Sigmoid colon (tissue), 7 donors: ENCODE results near the gene AMBRA1. TPM values are rescaled to one million over a fixed set of nuclear protein-coding genes. Genes with fewer than 3 reads are reported as not detected.

ENCODE experiments used
- DNase-seq: peaks from one replicate; pipeline ENCODE4 v3.0.0-alpha.2; 2019
- H3K27ac ChIP-seq, 4 donors: fragments of 200-600 bp; sonication (generic); one replicate each; pipeline ENCODE4 v1.5.1; 2016 to 2019; ENCODE audit warnings: mild to moderate bottlenecking in 1 of 4
- H3K27me3 ChIP-seq, 3 donors: fragments of 200-600 bp; sonication (generic); one replicate each; pipeline ENCODE4 v1.5.1; 2019; ENCODE audit warnings: mild to moderate bottlenecking in 1 of 3
- H3K36me3 ChIP-seq, 4 donors: fragments of 200-600 bp; sonication (generic); one replicate each; pipeline ENCODE4 v1.5.1; 2016 to 2019
- H3K4me1 ChIP-seq, 4 donors: fragments of 200-600 bp; sonication (generic); one replicate each; pipeline ENCODE4 v1.5.1; 2017 to 2019
- H3K4me3 ChIP-seq, 4 donors: fragments of 200-600 bp; sonication (generic); one replicate each; pipeline ENCODE4 v1.5.1; 2017 to 2019; ENCODE audit warnings: mild to moderate bottlenecking in 2 of 4, moderate library complexity in 1 of 4
- H3K9me3 ChIP-seq, 4 donors: fragments of 200-600 bp in 3 of 4; sonication (generic) in 3 of 4; one replicate each; pipeline versions ENCODE4 v1.5.1 to v1.6.1; 2013 to 2019
- EP300 ChIP-seq, 4 donors: sonication (generic); formaldehyde crosslinking; IDR thresholded peaks; one replicate each; pipeline ENCODE4 v1.6.1; 2017; ENCODE audit warnings: antibody characterized with exemption in 4 of 4
- POLR2A ChIP-seq, 2 donors: fragments of 450-650 bp; IDR thresholded peaks; one replicate each; pipeline ENCODE4 v1.6.1; 2016; ENCODE audit warnings: antibody characterized with exemption in 2 of 2, mild to moderate bottlenecking in 2 of 2, moderate library complexity in 2 of 2
- POLR2AphosphoS5 ChIP-seq, 4 donors: sonication (generic); formaldehyde crosslinking; IDR thresholded peaks; one replicate each; pipeline ENCODE4 v1.6.1; 2017; ENCODE audit warnings: antibody characterized with exemption in 4 of 4
- WGBS, 2 donors: extraction: QIAGEN DNeasy Blood & Tissue Kit; methylation state at CpG; one replicate each; pipeline ENCODE4 v1.1.7; 2013; 5-methylcytosine and 5-hydroxymethylcytosine counted together
- intact Hi-C: fragments of 100-400 bp; cut with DNase I; formaldehyde crosslinking; loops from one replicate; pipeline ENCODE4 v1.15.1; 2023
- polyA plus RNA-seq, 3 donors: library from polyadenylated mRNA; stranded (reverse); fragments of 200-250 nt; gene quantifications; one replicate each; pipeline ENCODE4 v1.2.3, GENCODE V29; 2013
- total RNA-seq, 4 donors: library from RNA; depleted of rRNA; stranded (reverse); fragments of >200 nt; gene quantifications; one replicate each; pipeline ENCODE4 v1.1.0, GENCODE V29; 2016
- TF ChIP-seq, protein P1 (sequence below), 4 experiments: fragments of 450-650 bp in 3 of 4; fragments of 200-600 bp in 1 of 4; IDR thresholded peaks; one replicate each; pipeline ENCODE4 v1.5.1; 2016 to 2019; ENCODE audit warnings: antibody characterized with exemption in 4 of 4, mild to moderate bottlenecking in 3 of 4, moderate library complexity in 2 of 4
- donor health status: healthy with polysubstance abuse.
- donor health status: Bipolar disorder and iron deficiency.
- donor health status: healthy.

Gene AMBRA1
- total and polyA plus RNA-seq, 7 donors = 8.4 to 33.0 (median 23.9) TPM

DNA sequence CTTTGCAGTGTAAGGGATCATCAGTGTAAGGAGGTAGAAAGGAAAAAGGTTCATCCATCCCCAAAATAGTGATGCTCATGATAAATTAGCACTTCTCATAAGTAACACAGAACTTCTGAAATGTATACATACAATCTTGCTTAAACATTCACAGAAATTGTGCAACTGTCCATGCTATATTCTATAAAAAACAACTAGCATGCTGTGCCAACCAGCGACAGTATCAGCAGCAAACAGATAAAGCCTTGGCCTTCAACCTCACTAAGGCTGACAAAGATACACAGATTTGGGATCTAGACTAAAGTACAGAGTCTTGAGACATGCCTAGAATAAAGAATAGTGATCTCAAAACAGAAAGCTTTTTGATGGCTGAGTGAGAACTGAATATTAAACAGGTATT lies 128.1 kb downstream of the AMBRA1 start:
- WGBS, 2 donors = 46 to 75% methylated on average over 1 of the region's 1 CpG
- no peaks in the 10 kb centered on the region for H3K36me3 ChIP-seq
- TF ChIP-seq POLR2A (IDR thresholded peaks at IDR 0.05) = no peak
- TF ChIP-seq EP300 (IDR thresholded peaks at IDR 0.05) = no peak
- TF ChIP-seq POLR2AphosphoS5 (IDR thresholded peaks at IDR 0.05) = no peak
- TF ChIP-seq, protein P1, sequence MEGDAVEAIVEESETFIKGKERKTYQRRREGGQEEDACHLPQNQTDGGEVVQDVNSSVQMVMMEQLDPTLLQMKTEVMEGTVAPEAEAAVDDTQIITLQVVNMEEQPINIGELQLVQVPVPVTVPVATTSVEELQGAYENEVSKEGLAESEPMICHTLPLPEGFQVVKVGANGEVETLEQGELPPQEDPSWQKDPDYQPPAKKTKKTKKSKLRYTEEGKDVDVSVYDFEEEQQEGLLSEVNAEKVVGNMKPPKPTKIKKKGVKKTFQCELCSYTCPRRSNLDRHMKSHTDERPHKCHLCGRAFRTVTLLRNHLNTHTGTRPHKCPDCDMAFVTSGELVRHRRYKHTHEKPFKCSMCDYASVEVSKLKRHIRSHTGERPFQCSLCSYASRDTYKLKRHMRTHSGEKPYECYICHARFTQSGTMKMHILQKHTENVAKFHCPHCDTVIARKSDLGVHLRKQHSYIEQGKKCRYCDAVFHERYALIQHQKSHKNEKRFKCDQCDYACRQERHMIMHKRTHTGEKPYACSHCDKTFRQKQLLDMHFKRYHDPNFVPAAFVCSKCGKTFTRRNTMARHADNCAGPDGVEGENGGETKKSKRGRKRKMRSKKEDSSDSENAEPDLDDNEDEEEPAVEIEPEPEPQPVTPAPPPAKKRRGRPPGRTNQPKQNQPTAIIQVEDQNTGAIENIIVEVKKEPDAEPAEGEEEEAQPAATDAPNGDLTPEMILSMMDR (IDR thresholded peaks at IDR 0.05) = no peak
- H3K4me1 ChIP-seq = peaks cover 0 to 14% (median 2%) of the 10 kb centered on the region in 4 donors
- intact Hi-C loops = no loop called here
- H3K9me3 ChIP-seq = no peaks in the 10 kb centered on the region
- no peak overlapping the region for H3K27ac ChIP-seq
- no peak for DNase-seq
- no peak overlapping the region for H3K4me3 ChIP-seq
- H3K27me3 ChIP-seq = no peaks in the 10 kb centered on the region

- Histone ChIP-seq H3K9me3 (no peaks in the 10 kb centered on the region), H3K27me3 (no peaks in the 10 kb centered on the region), H3K4me1 (peaks cover 0 to 12% (median 5%) of the 10 kb centered on the region in 4 donors), H3K36me3 (no peaks in the 10 kb centered on the region), H3K4me3 (no peak overlapping the region), H3K27ac (no peak overlapping the region)
- TF ChIP-seq POLR2AphosphoS5 (IDR thresholded peaks at IDR 0.05) (no peak), POLR2A (IDR thresholded peaks at IDR 0.05) (no peak), EP300 (IDR thresholded peaks at IDR 0.05) (no peak)
- TF ChIP-seq, protein P1 (IDR thresholded peaks at IDR 0.05) = no peak
- WGBS, 2 donors = 82 to 93% methylated on average over 5 of the region's 5 CpGs
- DNase-seq = no peak
- intact Hi-C loops = no loop called here
Observed at GRCh38 chr11:46463701-46464421, 130.0 kb downstream of the AMBRA1 start.

GRCh38 chr11:46461461-46461927 lies 132.3 kb downstream of the AMBRA1 start:
- no peak for TF ChIP-seq POLR2A (IDR thresholded peaks at IDR 0.05)
- TF ChIP-seq POLR2AphosphoS5 (IDR thresholded peaks at IDR 0.05) = no peak
- TF ChIP-seq EP300 (IDR thresholded peaks at IDR 0.05) = no peak
- TF ChIP-seq, protein P1 (IDR thresholded peaks at IDR 0.05) = no peak
- no peak for DNase-seq
- Histone ChIP-seq H3K4me1 (peaks cover 0 to 12% (median 5%) of the 10 kb centered on the region in 4 donors), H3K36me3 (no peaks in the 10 kb centered on the region), H3K9me3 (no peaks in the 10 kb centered on the region), H3K27ac (no peak overlapping the region), H3K4me3 (no peak overlapping the region), H3K27me3 (no peaks in the 10 kb centered on the region)
- intact Hi-C loops = no loop called here
- WGBS, 2 donors = 91 to 98% methylated on average over 1 of the region's 1 CpG

- H3K27ac ChIP-seq = no peak overlapping the region
- TF ChIP-seq EP300 (IDR thresholded peaks at IDR 0.05) = no peak
- TF ChIP-seq POLR2A (IDR thresholded peaks at IDR 0.05) = no peak
- no peak overlapping the region for H3K4me3 ChIP-seq
- intact Hi-C loops = no loop called here
- H3K36me3 ChIP-seq = no peaks in the 10 kb centered on the region
- 97% methylated on average over 2 of the region's 2 CpGs for WGBS, 2 donors
- no peak for DNase-seq
- H3K9me3 ChIP-seq = no peaks in the 10 kb centered on the region
- peaks cover 0 to 6% (median 1%) of the 10 kb centered on the region in 4 donors for H3K4me1 ChIP-seq
- H3K27me3 ChIP-seq = no peaks in the 10 kb centered on the region
Observed at GRCh38 chr11:46458491-46458890, 135.3 kb downstream of the AMBRA1 start.

GRCh38 chr11:46457659-46458424 lies 136.0 kb downstream of the AMBRA1 start:
- H3K9me3 ChIP-seq = no peaks in the 10 kb centered on the region
- WGBS, 2 donors = 93 to 96% methylated on average over 7 of the region's 7 CpGs
- intact Hi-C loops = no loop called here

More at GRCh38 chr11:46457659-46458424, 136.0 kb downstream of the AMBRA1 start:
- DNase-seq = no peak
- TF ChIP-seq POLR2AphosphoS5 (IDR thresholded peaks at IDR 0.05) (no peak), EP300 (IDR thresholded peaks at IDR 0.05) (no peak), POLR2A (IDR thresholded peaks at IDR 0.05) (no peak)
- TF ChIP-seq, protein P1 (IDR thresholded peaks at IDR 0.05) = no peak
- Histone ChIP-seq H3K4me1 (peaks cover 0 to 6% (median 0%) of the 10 kb centered on the region in 4 donors), H3K27me3 (no peaks in the 10 kb centered on the region), H3K36me3 (no peaks in the 10 kb centered on the region), H3K27ac (no peak overlapping the region), H3K4me3 (no peak overlapping the region)
